HG03558 (cell line): ENCODE measurements around the gene OR9Q1.

Experiments used
- ATAC-seq: cut with Tn5 transposase; IDR thresholded peaks from one replicate; pipeline ENCODE4 v1.9.1; 2021; ENCODE audit warnings: moderate number of reproducible peaks; ENCODE audit not compliant: unreplicated experiment; ENCODE audit errors: extremely low read depth

Gene OR9Q1

GRCh38 chr11:58028687-58029411 lies 5.2 kb downstream of the OR9Q1 start:
- no peak for ATAC-seq

DNA sequence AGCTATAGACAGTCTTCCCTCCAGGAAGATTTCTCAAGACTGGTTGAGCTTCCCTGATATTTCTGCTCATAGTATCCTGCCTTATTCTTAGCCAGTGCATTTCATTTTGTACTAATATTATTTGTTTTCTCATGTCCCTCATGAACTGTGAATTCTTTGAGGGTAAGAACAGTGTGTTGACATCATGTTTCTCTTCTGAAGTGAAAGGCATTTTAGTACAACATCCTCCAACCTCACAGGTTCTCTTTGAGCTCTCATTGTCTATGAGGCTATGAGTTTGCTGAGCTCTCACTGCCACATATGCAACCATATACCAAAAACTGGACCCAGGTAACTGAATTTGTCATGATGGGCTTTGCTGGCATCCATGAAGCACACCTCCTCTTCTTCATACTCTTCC lies 7.0 kb downstream of the OR9Q1 start, which contains the start of gene OR6Q1:
TSS of gene OR6Q1 (plus strand) at position 301 of the 400 bp plus-strand sequence. CDS start at position 301, 0 bp downstream.
- ATAC-seq, result no peak

- no peak for ATAC-seq
Observed at GRCh38 chr11:58034471-58034870, 10.8 kb downstream of the OR9Q1 start.

GRCh38 chr11:58039589-58039988 lies 15.9 kb downstream of the OR9Q1 start:
- ATAC-seq, result no peak

GRCh38 chr11:58043379-58043778 lies 19.7 kb downstream of the OR9Q1 start:
- ATAC-seq, result no peak

GRCh38 chr11:58046231-58046630 lies 22.6 kb downstream of the OR9Q1 start:
- no peak for ATAC-seq

GRCh38 chr11:58047818-58048217 lies 24.1 kb downstream of the OR9Q1 start:
- no peak for ATAC-seq

GRCh38 chr11:58055806-58056401 lies 32.2 kb downstream of the OR9Q1 start:
- no peak for ATAC-seq

GRCh38 chr11:58057481-58057880 lies 33.8 kb downstream of the OR9Q1 start:
- ATAC-seq, result no peak

- no peak for ATAC-seq
Observed at GRCh38 chr11:58058276-58059006, 34.8 kb downstream of the OR9Q1 start.

GRCh38 chr11:58059007-58059350 lies 35.3 kb downstream of the OR9Q1 start:
- ATAC-seq, result no peak

GRCh38 chr11:58060535-58060934 lies 36.9 kb downstream of the OR9Q1 start:
- no peak for ATAC-seq

DNA sequence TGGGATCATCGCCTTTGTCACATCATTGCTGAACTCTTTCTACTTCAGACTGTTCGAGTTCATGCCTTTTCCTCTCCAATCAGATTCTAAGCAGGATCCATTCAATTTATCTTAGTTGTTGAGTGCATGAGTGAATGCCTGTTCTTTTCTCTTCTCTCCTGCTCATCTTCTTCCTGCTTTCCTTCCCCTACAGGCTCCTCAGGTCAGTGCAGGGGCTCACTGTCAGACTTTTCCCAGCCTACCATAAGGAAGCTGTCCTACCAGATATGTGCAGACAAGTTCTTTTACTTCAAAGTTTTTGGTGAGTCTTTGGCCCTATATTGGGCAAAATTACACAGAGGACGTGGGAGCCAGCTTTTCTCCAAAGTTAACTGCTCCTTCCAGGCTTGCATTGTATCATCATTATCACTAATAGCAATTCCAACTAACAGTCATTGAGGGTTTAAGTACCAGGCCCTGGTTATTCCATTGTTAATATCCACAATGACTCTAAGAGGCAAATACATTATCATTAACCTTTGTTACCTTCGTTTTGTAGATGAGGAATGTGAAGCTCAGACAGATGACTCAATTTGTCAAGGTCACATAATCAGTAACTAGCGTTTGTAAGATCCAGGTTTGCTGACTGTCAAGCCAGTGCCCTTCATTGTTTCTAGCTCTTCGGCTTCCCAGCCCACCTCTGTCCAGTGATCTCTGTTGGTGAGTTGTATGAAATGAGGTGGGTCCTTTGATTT lies 37.4 kb downstream of the OR9Q1 start:
- no peak for ATAC-seq

GRCh38 chr11:58061813-58062212 lies 38.1 kb downstream of the OR9Q1 start:
- no peak for ATAC-seq

- no peak for ATAC-seq
Observed at GRCh38 chr11:58067685-58068084, 44.0 kb downstream of the OR9Q1 start.

- ATAC-seq, result no peak
Observed at GRCh38 chr11:58068655-58069054, 45.0 kb downstream of the OR9Q1 start.

- ATAC-seq, result no peak
Observed at GRCh38 chr11:58070585-58070984, 46.9 kb downstream of the OR9Q1 start.

DNA sequence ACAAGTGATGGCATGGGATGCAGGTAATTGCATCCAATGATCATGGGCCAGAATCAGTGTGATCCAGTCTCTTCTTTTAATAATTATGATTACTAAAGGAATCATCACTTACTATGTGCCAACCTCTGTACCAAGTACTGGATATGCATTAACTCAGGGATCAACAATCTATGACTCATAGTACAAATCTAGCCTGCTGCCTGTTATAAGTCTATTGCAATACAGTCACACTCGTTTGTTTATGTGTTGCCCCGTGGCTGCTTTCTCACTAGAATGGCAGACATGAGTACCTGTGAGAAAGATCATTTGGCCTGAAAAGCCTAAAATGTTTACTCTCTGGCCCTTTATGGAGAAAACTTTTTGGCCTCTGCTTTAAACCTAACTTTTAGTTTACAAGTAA lies 52.1 kb downstream of the OR9Q1 start:
- ATAC-seq, result no peak

- no peak for ATAC-seq
Observed at GRCh38 chr11:58086528-58086927, 62.8 kb downstream of the OR9Q1 start.

DNA sequence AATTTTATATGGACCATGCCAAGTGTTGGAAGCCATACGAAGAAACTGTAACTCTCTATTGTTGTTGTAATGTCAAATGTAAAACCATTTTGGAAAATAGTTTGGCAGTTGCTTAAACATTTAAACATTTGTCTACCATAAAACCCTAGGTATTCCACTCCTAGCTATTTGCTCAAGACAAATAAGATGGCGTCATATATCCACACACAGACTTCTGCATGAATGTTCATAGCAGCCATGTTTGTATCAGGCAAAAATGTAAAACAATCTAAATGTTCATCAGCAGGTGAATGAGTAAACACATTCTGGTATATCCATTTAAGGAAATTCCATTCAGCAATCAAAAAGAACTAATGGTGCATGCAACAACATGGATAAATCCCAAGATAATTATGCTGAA lies 73.8 kb downstream of the OR9Q1 start:
- ATAC-seq, result no peak

DNA sequence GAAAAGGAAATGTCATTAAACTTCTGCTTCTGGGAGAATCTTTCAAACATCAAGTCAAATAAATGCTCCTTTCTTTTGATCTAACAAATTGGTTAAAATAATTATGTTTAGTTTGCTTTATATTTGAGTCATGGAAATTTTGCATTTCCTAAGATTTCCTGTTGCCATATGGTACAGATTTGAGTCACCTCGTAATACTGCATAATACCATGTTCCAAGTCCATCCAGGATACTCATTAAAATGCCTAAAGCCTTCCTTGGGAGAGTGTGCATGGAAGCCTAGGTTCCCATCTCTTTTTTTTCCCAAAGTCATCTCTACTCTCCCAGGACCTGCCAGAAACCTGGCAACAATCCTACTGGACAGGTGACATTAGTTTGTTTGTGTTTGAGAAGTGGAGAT lies 97.4 kb downstream of the OR9Q1 start:
- ATAC-seq, result no peak
